Naive thymus-derived CD4-positive, alpha-beta T cell (primary cell): ENCODE data around the gene NACC1. TPM values are rescaled to one million over a fixed set of nuclear protein-coding genes. Genes with fewer than 3 reads are reported as not detected.
A peak's percentile ranks its signal among the peaks of the same experiment; 100 is the strongest.

Experiments used
- ATAC-seq: fragments of 150-1000 bp; cut with Tn5 transposase; 2 replicates; pipeline ENCODE4 v1.10.0; 2021; ENCODE audit warnings: mild to moderate bottlenecking, moderate library complexity
- CTCF ChIA-PET: fragments of 350-600 bp; sonication (Branson Sonifier 250); formaldehyde crosslinking; loops from one replicate; lab custom pipeline; 2021; ENCODE audit warnings: antibody characterized with exemption; lab: Charles Lee
- POLR2A ChIA-PET: fragments of 350-600 bp; sonication (Branson Sonifier 250); formaldehyde crosslinking; loops from one replicate; lab custom pipeline; 2021; ENCODE audit warnings: antibody characterized with exemption, inconsistent platforms; lab: Charles Lee
- DNase-seq, 9 donors: peaks; one replicate each; pipeline versions ENCODE4 v3.0.0 to v3.0.0-alpha.2; 2020 to 2022; ENCODE audit warnings: mixed read lengths in 1 of 9
- H3K27ac ChIP-seq: one replicate; pipeline ENCODE4 v1.7.0; 2013; ENCODE audit warnings: mild to moderate bottlenecking, low read depth, low read length, moderate library complexity
- H3K27me3 ChIP-seq, 2 donors: one replicate each; pipeline ENCODE4 v1.7.0; 2013; ENCODE audit warnings: low read length in 2 of 2, mild to moderate bottlenecking in 2 of 2, moderate library complexity in 2 of 2; ENCODE audit not compliant: control insufficient read depth in 2 of 2, insufficient read depth in 2 of 2
- H3K36me3 ChIP-seq, 3 experiments: 1 replicate in 2 of 3; 2 replicates in 1 of 3; pipeline ENCODE4 v1.7.0; 2013; ENCODE audit warnings: low read length in 3 of 3, mild to moderate bottlenecking in 3 of 3, moderate library complexity in 1 of 3; ENCODE audit not compliant: insufficient read depth in 3 of 3, control insufficient read depth in 2 of 3
- H3K4me1 ChIP-seq, 2 donors: one replicate each; pipeline ENCODE4 v1.7.0; 2013; ENCODE audit warnings: low read length in 2 of 2, mild to moderate bottlenecking in 2 of 2, moderate library complexity in 1 of 2; ENCODE audit not compliant: control insufficient read depth in 2 of 2, insufficient read depth in 2 of 2
- H3K4me3 ChIP-seq: 2 replicates; pipeline ENCODE4 v1.7.0; 2013; ENCODE audit warnings: mild to moderate bottlenecking, low read length
- H3K9me3 ChIP-seq, 3 experiments: 1 replicate in 2 of 3; 2 replicates in 1 of 3; pipeline ENCODE4 v1.7.0; 2013; ENCODE audit warnings: low read length in 3 of 3; ENCODE audit not compliant: control insufficient read depth in 2 of 3
- H3K27ac Mint-ChIP-seq, 9 donors: one replicate each; pipeline ENCODE4 v1.8.0; 2020 to 2022; ENCODE audit warnings: mixed read lengths in 9 of 9, mild to moderate bottlenecking in 8 of 9, moderate library complexity in 5 of 9, inconsistent platforms in 2 of 9
- H3K27me3 Mint-ChIP-seq, 5 donors: one replicate each; pipeline ENCODE4 v1.8.0; 2021 to 2022; ENCODE audit warnings: mixed read lengths in 5 of 5, mild to moderate bottlenecking in 1 of 5
- H3K36me3 Mint-ChIP-seq, 5 donors: one replicate each; pipeline ENCODE4 v1.8.0; 2020 to 2022; ENCODE audit warnings: mixed read lengths in 5 of 5, mild to moderate bottlenecking in 3 of 5, inconsistent platforms in 1 of 5
- H3K4me1 Mint-ChIP-seq, 7 donors: one replicate each; pipeline ENCODE4 v1.8.0; 2020 to 2022; ENCODE audit warnings: mixed read lengths in 7 of 7, mild to moderate bottlenecking in 3 of 7, inconsistent platforms in 1 of 7
- H3K4me3 Mint-ChIP-seq, 10 donors: one replicate each; pipeline ENCODE4 v1.8.0; 2020 to 2022; ENCODE audit warnings: mild to moderate bottlenecking in 10 of 10, mixed read lengths in 10 of 10, moderate library complexity in 6 of 10, inconsistent platforms in 2 of 10
- H3K9me3 Mint-ChIP-seq, 11 donors: one replicate each; pipeline ENCODE4 v1.8.0; 2020 to 2022; ENCODE audit warnings: mixed read lengths in 11 of 11, mild to moderate bottlenecking in 4 of 11, inconsistent platforms in 1 of 11, moderate library complexity in 1 of 11
- intact Hi-C, 2 donors: fragments of 100-400 bp; cut with micrococcal nuclease; formaldehyde crosslinking; loops; one replicate each; pipeline ENCODE4 v1.15.1; 2023
- polyA plus RNA-seq, 2 donors: library from polyadenylated mRNA; unstranded; fragments of 300-500 nt; fragmentation: Illumina TruSeq; gene quantifications; one replicate each; pipeline ENCODE4 v1.2.3, GENCODE V29; 2021
- total RNA-seq, 6 experiments: library from RNA in 5 of 6; stranded (reverse) in 5 of 6; gene quantifications; 1 replicate in 5 of 6; 2 replicates in 1 of 6; pipeline ENCODE4 v1.2.3 and lab custom pipeline; 2021 to 2026

The NACC1 gene
- total and polyA plus RNA-seq, 7 experiments from 2014 or later: 1.7 to 72.7 (median 20.7) TPM

DNA sequence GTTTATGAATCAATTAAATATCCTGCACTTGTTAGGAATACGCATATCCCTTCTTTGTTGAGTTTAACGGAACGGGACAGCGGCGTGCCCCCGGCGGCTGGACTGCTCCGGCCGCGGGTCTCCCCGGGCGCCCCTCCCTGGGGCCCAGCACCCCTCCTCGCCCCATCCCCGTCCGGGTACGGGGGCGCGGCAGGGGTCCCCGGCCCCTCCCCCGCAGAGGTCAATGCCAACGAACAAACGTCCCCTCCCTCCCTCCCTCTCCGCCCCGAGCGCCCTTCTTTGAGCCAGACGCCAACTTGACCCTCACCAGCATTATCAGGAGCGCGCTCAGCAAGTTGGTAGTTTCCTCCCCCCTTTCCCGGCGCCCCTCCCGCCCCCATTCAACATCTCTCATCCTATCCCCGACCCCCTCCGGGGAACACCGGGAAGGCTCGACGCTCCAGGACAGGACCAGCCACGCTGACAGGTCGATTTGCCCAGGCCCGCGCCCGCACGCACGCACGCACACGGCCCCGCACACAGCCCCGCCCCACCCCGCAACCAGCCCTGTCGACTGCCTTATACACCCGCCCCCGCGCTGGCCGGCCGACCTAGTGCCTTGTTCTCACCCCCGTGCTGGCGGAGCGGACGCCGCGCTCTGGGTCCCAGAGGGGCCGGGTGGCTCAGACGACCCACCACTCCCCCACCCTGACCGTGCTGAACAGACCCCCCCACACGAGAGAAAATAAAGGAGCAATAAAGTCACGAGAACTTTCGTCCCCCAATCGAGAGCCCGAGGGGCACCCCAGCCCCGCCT, 20.4 kb upstream of the NACC1 start:
- no peaks in the 10 kb centered on the region for H3K36me3 ChIP-seq
- Mint-ChIP-seq H3K27me3 (peaks cover 6 to 40% (median 16%) of the 10 kb centered on the region in 5 donors), H3K4me1 (peaks cover 17 to 55% (median 49%) of the 10 kb centered on the region in 7 donors), H3K36me3 (peaks cover 0 to 7% (median 0%) of the 10 kb centered on the region in 5 donors), H3K9me3 (peaks cover 0 to 4% (median 0%) of the 10 kb centered on the region in 11 donors), H3K27ac (peak overlapping the region in 5 of 9 donors; percentile 57 to 91 (median 86)), H3K4me3 (peak overlapping the region in 9 of 10 donors; percentile 59 to 88 (median 80))
- peak overlapping the region; percentile 24 for H3K4me3 ChIP-seq
- peaks cover 0 to 6% of the 10 kb centered on the region in 2 donors for H3K27me3 ChIP-seq
- POLR2A ChIA-PET: no interaction called here
- CTCF ChIA-PET: no interaction called here
- peak overlapping the region; percentile 58 for H3K27ac ChIP-seq
- intact Hi-C loops: loop anchor here (1.0 to 10.0 kb wide), 5 partner anchors 19 to 305 kb away; partner anchors contain the start of genes DNASE2 (in 1 of the 2), IER2 (in 1 of the 2), JUNB (in 1 of the 2) and KLF1 (in 1 of the 2)
- DNase-seq (peak in 3 of 9 donors; percentile 19 to 50 (median 25)), ATAC-seq (no peak)
- no peaks in the 10 kb centered on the region for H3K9me3 ChIP-seq
- H3K4me1 ChIP-seq: peaks cover 54 to 55% of the 10 kb centered on the region in 2 donors

DNA sequence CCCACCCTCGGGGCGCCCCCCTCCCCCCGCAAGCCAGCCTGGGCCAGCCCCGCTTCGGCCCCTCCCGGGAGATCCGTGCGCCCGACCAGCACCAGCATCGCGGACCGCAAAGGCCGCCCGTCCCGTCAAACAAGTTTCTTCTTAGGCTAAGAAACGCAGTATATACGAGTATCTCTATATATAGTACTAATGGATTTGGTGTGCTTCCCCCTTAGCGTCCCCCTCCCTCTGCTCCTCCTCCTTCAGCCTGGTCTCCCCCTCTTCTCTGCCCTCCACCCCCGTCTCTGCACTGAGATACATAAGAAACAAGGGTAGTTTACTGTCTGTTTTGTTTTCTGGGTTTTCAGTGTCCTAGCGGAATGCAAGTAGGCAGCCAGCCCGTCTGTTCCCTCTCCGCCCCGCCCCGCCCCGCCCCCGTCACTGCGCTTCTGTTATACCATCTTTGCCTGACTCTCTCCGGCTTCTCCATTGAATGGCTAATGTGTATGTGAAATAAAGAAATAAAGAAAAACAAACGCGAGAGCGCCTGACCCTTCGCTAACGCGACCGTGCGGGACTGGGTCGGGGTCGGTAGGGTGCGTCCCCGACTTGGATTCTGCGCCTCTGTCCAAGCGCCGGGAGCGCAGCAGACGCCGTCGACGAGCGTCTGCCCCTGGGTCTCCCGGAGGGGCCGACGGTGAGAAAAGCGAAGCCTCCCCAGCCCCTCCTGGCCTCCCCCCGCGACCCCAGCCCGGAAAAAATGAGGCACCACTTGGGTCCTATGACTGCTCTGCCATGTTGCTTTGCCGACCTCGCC, 19.6 kb upstream of the NACC1 start:
- no peaks in the 10 kb centered on the region for H3K36me3 ChIP-seq
- peak in 5 of 9 donors; percentile 34 to 54 (median 45) for DNase-seq
- POLR2A ChIA-PET: interaction anchor here (1.4 to 3.5 kb wide), 3 partner anchors 19 to 208 kb away, joined by 5 to 19 read pairs (median 11); partner anchors contain the start of genes GCDH and NACC1
- peaks cover 62 to 63% of the 10 kb centered on the region in 2 donors for H3K4me1 ChIP-seq
- peak overlapping the region; percentile 74 for H3K4me3 ChIP-seq
- Mint-ChIP-seq H3K4me3 (peak overlapping the region; percentile 79 to 90 (median 86)), H3K36me3 (peaks cover 0 to 7% (median 0%) of the 10 kb centered on the region in 5 donors), H3K27me3 (peaks cover 6 to 40% (median 16%) of the 10 kb centered on the region in 5 donors), H3K27ac (peak overlapping the region; percentile 51 to 91 (median 87)), H3K4me1 (peaks cover 17 to 61% (median 54%) of the 10 kb centered on the region in 7 donors), H3K9me3 (peaks cover 0 to 4% (median 0%) of the 10 kb centered on the region in 11 donors)
- intact Hi-C loops: loop anchor here (1.0 to 10.0 kb wide), 7 partner anchors 18 to 306 kb away; partner anchors contain the start of genes IER2 (in 2 of the 2), STX10 (in 2 of the 2), TRMT1 (in 2 of the 2) and DNASE2 (in 1 of the 2)
- no peaks in the 10 kb centered on the region for H3K9me3 ChIP-seq
- peak; percentile 8 for ATAC-seq
- peaks cover 0 to 6% of the 10 kb centered on the region in 2 donors for H3K27me3 ChIP-seq
- CTCF ChIA-PET: no interaction called here
- peak overlapping the region; percentile 82 for H3K27ac ChIP-seq

- Mint-ChIP-seq H3K27me3 (peaks cover 6 to 35% (median 16%) of the 10 kb centered on the region in 5 donors), H3K36me3 (peaks cover 0 to 7% (median 0%) of the 10 kb centered on the region in 5 donors), H3K4me1 (peaks cover 17 to 64% (median 53%) of the 10 kb centered on the region in 7 donors), H3K27ac (peak overlapping the region; percentile 88 to 99 (median 93)), H3K9me3 (peaks cover 0 to 4% (median 0%) of the 10 kb centered on the region in 11 donors), H3K4me3 (peak overlapping the region; percentile 80 to 90 (median 86))
- ATAC-seq (peak; percentile 66), DNase-seq (peak; percentile 67 to 85 (median 81))
- intact Hi-C loops: loop anchor here (1.0 to 10.0 kb wide), 6 partner anchors 17 to 307 kb away; partner anchors contain the start of genes IER2 (in 2 of the 2), STX10 (in 2 of the 2), TRMT1 (in 2 of the 2) and DNASE2 (in 1 of the 2)
- no peaks in the 10 kb centered on the region for H3K9me3 ChIP-seq
- CTCF ChIA-PET: interaction anchor here (0.8 to 1.8 kb wide), 4 partner anchors 19 to 134 kb away, joined by 3 to 4 read pairs (median 4); partner anchors contain the start of gene NACC1
- peaks cover 0 to 6% of the 10 kb centered on the region in 2 donors for H3K27me3 ChIP-seq
- no peaks in the 10 kb centered on the region for H3K36me3 ChIP-seq
- peak overlapping the region; percentile 82 for H3K27ac ChIP-seq
- peaks cover 70 to 71% of the 10 kb centered on the region in 2 donors for H3K4me1 ChIP-seq
- POLR2A ChIA-PET: interaction anchor here (0.6 to 3.5 kb wide), 12 partner anchors 9 to 1390 kb away, joined by 3 to 19 read pairs (median 5); partner anchors contain the start of genes GCDH, JUNB, NACC1 and TRMT1
- H3K4me3 ChIP-seq: peak overlapping the region; percentile 74
Measured at GRCh38 chr19:13099073-13099999, 18.7 kb upstream of the NACC1 start.

GRCh38 chr19:13100031-13100588, 18.0 kb upstream of the NACC1 start:
- Mint-ChIP-seq H3K27me3 (peaks cover 6 to 28% (median 16%) of the 10 kb centered on the region in 5 donors), H3K36me3 (peaks cover 0 to 7% (median 0%) of the 10 kb centered on the region in 5 donors), H3K27ac (peak overlapping the region; percentile 88 to 99 (median 93)), H3K4me3 (peak overlapping the region; percentile 70 to 86 (median 82)), H3K4me1 (peaks cover 11 to 66% (median 52%) of the 10 kb centered on the region in 7 donors), H3K9me3 (peaks cover 0 to 4% (median 0%) of the 10 kb centered on the region in 11 donors)
- intact Hi-C loops: no loop called here
- H3K27ac ChIP-seq: peak overlapping the region; percentile 82
- peaks cover 71 to 74% of the 10 kb centered on the region in 2 donors for H3K4me1 ChIP-seq
- DNase-seq (peak in 8 of 9 donors; percentile 43 to 72 (median 46)), ATAC-seq (peak; percentile 31)
- H3K36me3 ChIP-seq: no peaks in the 10 kb centered on the region
- H3K4me3 ChIP-seq: peak overlapping the region; percentile 74
- ChIA-PET POLR2A (interaction anchor here (0.6 to 3.5 kb wide), 12 partner anchors 9 to 1389 kb away, joined by 3 to 19 read pairs (median 5); partner anchors contain the start of genes GCDH, JUNB, NACC1 and TRMT1), CTCF (interaction anchor here (0.9 to 1.8 kb wide), 3 partner anchors 18 to 135 kb away, joined by 3 to 4 read pairs (median 3); partner anchors contain the start of gene NACC1)
- no peaks in the 10 kb centered on the region for H3K9me3 ChIP-seq
- peaks cover 0 to 6% of the 10 kb centered on the region in 2 donors for H3K27me3 ChIP-seq
